ENCODE results near the gene C16orf74.

C16orf74 gene

DNA sequence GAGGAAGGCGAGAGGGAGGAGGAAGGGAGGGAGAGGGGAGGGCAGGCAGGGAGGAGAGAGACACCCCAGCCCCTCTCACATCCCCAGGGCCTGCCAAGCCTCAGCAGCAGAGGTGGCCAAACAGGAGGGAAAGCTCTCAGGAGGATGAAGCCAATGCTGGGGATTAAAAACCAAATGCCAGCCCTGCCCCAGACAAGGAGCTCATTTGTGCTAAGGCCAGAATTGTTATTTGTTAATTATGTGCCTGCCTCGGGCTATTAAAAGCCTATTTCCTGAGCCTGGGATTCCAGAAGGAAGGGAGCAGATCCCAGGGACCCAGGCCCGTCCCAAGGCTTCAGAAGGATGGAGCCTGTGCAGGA lies 34.2 kb downstream of the C16orf74 start:
- no peak for DNase-seq

DNA sequence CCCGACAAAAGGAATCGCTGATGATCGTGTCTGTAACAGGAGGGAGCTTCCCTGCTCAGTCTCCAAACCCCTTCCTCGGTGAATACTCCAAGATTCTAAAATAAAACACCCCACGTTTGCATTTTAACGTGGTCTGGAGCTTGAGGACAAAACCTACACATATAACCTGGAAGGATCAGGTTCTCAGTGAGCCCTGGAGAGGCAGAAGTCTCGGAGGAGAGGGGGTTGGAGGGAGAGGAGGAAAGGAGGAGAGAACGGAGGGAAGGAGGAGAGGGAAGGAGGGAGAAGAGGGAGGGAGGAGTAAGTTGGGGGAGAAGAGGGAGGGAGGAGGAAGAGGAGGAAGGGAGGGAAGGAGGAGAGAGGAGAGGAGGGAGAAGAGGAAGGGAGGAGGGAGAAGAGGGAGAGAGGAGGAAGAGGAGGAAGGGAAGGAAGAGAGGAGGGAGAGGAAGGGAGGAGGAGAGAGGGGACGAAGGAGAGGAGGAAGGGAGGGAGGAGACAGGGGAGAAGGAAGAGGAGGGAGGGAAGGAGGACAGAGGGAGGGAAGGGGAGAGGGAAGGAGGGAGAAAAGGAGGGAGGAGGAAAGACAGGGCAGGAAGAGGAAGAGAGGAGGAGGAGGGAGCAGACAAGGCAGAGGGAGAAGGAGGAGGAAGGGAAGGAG lies 34.7 kb downstream of the C16orf74 start:
- no peak for DNase-seq

DNA sequence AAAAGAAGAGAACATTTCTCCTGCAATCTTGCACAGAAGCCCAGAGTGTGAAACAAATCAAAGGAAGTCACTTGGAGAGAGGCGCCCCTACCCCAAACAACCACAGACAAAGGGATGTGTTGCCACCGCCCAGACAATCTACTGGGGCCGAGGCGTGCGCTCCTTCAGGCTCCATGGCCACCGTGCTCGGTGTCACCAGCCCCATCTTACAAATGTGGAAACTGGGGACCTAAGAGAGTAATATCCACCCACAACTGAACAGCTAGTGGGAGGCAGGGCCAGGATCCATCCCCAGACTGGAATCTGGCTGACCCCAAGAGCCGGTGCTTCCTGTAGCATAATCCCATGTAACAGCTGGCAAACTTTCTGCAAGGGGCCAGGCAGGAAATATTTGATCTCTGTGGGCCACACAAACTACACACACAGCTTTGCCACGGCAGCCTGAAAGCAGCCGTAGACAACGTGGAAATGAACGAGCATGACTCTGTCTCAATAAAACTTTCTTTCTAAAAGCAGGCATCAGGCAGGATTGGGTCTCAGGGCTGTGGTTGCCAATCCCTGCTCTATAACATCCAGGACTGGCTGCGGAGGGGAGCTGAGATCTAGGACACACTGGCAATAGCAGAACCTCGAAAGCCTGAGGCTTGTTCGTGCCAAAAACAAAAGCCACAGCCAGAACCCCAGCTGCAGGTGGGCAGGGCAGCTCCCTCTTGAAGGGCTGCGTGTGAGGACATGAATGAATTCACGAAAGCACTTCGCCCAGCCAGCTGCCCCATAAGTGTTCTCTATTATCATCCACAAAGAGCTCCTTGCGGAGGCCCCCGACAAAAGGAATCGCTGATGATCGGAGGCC lies 35.5 kb downstream of the C16orf74 start:
- no peak for DNase-seq

DNA sequence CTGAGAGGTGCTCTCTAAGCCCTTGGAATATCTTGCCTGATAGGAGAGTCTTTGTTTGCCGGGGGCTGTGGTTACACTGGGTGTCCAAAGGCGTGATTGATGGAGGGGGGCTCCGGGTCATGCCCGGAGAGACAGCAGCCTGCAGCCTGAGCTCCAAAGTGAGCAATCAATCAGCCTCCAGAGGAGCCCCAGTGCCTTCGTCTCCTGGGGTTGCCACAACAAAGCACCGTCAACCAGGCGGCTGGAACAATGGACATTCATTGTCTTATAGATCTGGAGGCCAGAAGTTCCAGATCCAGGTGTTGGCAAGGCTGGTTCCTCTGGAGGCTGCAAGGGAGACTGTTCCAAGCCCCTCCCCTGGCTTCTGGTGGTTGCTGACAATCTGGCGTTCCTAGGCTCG lies 38.1 kb downstream of the C16orf74 start:
- no peak for DNase-seq

DNA sequence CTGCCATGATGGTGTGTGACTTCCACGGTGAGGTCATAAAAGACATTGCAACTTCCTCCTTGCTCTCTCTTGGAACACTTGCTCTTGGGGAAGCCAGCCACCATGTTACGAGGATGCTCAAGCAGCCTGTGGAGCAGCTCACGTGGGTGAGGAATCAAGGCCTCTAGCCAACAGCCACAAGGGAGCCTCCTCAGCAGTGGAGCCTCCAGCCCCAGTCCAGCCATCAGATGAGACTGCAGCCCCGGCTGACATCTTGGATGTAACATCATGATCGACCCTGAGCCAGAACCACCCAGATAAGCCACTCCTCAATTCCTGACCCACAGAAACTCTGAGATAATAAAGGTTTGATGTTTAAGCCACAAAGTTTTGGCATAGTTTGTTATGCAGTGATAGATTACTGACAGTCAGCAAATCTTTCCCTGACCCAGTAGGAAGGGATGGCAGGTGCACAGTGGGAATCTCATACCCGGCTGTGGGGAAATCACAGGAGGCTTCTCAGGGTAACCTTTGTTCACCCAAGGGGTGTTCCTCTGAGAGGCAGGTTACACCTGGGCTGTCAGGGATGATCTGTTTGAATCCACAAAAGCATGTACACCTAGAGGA lies 38.8 kb downstream of the C16orf74 start:
- no peak for DNase-seq

DNA sequence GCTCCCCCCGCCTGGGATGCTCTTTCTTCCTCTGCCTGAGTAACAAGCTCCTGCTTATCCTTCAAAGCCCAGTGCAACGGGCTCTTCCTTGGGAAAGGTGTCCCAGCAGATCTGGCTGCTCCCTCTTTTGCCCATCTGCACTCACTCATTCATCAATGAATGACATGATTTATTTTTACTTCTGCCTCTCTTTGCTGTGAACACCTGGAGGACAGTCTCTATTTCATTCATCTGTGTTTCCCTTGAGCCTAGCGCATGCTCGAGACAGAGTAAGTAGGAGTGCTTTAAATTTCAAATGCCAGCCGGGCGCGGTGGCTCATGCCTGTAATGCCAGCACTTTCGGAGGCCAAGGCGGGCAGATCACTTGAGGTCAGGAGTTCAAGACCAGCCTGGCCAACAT lies 40.2 kb downstream of the C16orf74 start:
- no peak for DNase-seq

DNA sequence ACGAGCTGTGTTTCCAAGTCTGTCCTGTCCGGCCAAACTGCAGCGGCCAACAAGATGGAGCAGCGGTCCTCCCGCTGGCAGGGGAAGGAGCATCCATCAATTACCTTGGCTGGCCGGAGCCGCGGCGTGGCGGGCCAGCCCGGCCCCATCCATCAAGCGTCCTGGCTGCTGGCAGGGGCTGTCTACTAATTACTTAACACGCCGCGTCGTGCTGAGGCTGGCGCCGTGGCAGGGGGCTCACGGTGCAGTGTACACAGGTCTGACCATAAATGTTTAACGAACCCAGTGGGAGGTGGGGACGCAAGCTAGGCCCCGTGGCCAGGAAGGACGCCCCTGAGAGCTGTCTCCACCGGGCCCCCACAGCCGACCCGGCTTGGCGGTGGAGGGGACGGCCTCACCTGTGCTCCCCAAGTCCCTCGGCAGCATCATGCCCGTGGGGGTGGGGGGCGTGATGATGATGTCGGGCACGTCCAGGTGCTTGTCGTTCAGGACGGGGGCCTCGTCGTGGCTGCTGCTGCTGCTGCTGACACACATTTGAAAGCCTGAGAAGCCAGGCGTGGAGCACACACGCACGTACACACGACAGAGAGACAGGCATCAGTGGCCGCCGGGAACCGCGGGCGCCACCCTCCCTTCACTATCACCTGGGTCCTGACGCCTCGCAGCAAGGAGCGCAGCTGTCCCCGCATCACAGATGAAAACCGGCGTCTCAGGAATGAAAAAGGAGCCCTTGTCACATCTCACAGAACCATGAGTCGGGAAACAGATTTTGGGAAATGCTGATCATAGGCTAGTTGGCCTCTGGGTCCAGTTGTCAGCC lies 40.9 kb downstream of the C16orf74 start:
- no peak for DNase-seq

DNA sequence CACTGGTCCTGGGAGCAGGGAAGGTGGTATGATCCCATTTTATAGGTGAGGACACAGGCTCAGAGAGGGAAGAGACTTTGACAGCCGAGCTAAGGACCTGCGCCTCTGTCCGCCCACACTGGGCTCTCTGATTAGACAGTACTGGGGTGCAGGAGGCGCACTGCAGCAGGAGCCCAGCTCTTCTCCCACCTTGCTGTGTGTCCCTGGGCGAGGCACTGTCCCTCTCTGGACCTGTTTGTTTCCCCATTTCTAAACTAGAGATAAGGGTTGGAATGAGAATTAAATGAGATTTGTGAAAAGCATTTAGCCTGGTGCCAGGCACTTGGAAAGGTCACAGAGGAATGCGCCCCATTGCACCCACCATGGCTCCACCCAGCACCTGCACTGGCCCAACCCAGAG lies 42.6 kb downstream of the C16orf74 start:
- no peak for DNase-seq

DNA sequence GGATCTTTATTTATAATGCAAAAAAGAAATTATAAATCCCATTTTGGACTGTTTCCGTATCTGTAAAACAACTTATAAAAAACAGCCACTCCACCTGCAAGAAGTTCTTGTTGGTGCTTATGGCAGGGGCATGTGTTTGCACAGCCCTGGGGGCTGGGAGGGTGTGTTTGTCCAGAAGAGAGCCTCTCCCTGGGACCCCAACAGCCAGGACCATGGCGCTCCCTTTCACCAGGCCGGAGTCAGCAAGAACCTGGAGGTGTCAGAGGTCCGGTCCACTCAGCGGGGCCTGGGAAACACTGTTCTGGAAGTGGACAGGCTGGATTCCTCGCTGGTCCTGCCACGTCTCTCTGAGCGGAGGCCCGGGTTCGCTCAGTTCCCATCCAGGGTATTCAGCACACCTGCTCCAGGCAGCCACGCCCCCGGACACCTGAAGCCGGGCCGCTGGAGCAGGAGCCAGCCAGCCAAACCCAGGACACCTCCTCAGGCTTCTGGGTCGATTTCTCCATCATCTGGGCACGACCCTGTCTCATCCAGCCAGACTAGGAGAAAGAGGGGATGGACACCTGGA lies 43.3 kb downstream of the C16orf74 start:
- DNase-seq = no peak

DNA sequence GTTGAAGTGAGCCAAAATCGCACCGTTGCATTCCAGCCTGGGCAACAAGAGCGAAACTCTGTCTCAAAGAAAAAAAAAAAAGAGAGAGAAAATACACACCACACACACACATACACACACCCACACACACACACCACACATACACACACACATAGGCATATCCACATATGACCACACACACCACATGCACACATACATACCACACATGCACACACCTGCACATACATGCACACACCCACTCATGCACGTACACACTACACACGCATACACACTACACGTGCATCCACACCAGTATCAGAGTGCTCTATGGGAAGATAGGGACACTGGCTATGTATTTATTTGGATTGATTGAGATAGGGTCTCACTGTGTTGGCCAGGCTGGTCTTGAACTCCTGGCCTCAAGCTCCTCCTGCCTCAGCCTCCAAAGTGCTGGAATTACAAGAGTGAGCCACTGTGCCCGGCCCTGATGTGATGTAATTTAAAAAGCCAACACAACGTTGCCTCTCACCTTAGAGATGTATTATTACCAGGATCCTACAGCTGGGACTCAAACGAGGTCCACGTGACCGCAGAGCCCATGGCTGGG lies 44.4 kb downstream of the C16orf74 start:
- DNase-seq = no peak

DNA sequence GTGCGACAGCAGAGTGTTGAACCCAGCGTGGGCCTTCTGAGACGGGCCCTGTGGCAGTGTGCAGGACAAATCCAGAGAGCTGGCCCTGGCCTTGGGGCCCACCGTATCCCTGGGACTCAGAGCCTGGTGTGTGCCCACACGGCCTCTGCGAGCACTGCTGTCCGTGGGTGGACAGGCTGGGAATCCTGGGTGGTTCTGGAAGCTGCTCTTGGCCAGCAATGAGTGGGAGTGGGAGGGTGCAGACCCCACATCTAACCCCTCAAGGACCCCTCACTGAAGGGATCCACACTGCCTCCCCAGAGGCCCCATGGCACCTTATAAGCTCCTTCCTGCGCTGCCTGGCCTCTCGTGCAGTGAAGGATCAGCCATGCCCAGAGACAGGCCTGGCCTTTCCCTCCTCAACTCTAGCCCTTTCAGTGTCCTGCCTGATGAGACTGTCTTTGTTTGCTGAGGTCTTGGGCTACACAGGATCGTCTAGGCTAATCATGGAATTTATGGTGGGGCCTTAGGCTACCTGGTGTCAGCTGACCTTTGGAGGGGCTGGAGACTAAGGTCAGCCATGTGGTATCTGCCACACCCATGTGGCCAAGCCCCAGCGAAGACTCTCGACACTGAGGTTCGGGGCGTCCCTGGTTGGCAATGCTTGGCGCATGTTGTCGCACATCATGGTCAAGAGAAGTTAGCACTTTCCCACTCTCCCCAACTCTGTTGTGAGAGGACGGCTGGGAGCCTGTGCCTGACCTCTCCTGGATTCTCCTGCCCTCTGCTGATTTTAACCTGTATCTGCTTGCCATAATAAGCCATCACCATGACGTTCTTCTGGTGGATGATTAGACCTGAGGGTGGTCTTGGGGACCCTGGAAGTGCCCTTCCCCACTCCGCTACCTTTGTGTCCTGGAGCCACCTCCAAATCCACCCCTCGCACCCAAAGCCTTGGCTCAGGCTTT lies 45.7 kb downstream of the C16orf74 start:
- no peak for DNase-seq

DNA sequence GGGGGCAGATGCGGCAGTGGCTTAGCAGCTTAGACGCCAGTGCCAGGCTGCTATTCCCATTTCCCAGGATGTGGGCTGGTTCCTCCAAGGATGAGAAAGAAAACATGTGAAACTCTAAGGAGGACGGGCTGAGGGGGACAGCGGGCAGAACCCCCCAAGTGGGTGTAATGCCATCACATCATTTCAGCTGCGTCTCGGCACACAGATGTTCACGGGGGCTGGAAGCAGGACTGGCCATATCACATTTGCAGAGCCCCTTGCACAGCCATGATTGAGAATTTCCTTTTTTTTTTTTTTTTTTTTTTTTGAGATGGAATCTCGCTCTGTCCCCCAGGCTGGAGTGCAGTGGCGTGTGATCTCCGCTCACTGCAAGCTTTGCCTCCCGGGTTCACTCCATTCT lies 46.9 kb downstream of the C16orf74 start:
- no peak for DNase-seq

DNA sequence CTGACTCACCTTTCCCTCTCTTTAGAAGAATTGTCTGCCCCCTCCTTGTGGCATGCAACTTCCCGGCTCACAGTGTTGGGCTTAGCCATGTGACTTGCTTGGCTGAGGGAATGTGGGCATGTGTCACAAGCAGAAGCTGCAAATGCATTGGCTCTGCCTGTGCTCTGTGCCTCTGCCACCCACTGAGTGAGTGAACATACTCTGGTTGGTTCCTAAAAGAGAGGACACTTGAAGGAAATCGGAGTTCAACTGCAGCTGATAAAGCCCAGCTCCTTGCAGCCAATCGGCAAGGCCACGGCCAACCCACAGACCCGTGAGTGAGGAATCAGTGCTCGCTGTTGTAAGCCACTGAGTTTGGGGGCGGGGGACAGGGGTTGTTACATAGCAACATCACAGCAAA lies 51.3 kb downstream of the C16orf74 start:
- DNase-seq = no peak

DNA sequence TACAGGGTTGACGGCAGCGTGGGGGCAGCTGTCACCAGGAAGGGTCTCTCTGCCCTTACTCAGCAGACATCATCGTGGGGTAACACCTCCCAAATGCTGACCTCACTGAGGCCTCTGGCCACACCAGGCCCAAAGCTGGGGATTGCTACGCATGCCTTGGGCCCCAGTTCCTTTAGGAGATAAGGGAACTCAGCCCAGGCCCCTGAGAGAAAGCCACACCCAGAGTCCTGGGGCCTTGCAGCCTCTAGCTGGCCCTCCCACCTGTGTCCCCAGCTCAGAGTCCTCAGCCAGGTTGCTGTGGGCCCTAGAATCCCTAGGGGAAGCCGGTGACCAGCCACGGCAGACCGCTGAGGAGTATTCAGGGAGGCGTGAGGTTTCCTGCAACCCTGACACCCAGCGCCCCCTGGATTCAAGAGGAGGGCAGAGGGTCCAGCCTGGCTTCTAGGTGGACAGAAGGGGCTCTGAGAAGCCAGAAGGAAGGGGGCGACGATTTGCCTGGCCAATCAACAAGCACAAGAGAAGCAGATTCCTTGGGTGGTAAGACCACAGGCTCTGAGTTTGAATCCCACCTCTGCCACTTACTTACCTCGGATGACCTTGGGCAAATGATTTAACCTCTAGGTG lies 51.8 kb downstream of the C16orf74 start:
- no peak for DNase-seq

DNA sequence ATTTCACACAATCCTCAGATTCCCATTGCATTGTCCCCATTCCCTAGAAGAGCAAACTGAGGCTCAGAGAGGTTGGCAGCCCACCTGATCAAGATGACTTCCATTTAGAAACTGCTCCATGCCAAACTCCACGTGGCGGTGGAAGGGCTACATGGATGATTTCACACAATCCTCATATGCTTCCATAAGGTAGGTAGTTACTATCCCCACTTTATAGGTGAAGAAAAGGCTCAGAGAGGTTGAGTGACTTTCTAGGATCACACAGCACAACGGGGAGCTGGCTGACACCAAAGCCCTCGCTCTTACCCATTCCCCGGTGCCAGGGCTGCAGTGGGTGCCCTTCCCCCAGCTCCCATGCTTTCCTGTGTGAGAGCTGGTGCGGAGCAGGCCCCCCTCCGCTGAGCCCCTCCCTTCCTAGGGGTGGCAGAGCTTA lies 52.4 kb downstream of the C16orf74 start:
- no peak for DNase-seq

DNA sequence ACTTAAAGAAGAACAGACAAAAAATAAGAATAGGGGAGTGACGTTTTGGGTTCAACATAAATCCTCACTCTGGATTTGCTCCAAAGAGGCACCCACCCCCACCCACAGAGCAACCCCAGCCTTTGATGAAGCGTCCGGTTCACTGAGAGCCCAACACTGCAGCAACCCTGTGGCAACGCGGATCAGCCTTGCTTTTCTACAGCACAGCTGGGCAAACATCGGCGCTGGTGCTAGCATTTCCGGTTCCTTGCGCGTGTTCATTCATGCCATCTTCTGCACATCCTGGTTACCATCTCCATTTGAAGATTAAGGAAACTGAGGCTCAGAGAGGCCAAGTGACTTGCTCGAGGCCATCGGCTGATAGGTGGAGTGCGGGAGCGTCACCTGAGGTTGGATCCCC lies 53.5 kb downstream of the C16orf74 start:
- no peak for DNase-seq

DNA sequence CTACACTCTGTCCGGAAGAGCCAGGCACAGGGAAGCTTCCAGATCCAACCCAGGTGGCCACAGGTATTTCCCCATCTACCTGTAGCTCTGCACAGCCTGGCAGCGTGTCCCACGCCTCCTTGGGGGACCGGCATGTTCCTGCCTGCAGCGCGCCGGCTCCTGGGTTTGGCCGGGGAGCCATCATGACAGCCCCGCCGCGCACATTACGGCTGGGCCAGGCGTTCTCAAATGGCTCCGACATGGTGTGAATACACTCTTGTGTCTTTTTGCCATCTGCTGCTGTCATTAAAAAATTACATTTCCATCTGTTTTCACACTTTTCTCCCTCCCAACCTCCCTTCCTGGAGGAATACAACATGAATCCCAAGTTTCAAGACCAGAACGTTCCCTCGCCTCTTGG lies 54.1 kb downstream of the C16orf74 start:
- DNase-seq = no peak

DNA sequence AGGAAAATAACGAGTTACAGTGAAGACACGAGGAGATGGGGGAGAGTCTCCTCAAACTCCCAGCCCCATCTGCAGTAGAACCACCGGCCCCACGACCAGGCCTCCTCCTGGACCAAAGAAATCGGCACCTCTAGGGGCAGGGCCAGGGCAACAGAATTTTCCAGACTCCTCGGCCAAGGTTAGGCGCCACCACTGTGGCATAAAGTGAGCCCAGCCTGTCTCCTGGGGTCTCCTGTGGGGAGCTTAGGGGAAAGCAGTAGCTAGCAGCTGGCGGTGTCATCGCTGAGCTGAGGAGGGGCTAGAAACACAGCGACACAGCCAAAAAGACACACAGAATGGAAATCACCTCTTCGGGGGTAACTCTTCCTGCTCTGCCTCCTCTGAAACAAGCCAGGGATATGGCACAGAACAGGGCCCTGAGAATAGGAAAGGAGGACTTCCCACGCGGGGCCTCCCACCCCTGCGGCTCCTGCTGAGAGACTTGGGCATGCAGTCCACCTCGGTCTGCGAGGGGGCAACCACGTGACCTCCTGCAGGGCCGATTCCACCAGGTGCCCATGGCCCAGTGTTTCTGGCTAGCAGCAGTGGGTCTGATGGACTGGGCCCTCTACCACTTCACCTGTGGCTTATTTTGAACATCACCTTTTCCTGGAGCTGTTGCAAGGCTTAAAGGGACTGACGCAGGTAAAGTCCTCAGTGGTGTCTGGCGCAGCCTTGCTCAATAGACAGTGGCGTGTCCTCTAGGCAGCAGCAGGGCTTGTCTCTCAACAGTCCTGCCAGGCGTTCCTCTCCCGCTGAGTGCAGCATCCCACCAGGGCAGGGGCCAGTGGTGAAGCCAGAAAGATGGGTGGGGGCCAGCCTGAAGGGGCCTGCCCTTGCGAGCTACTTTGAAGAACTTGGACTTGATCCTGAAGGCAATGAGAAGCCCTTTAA lies 55.4 kb downstream of the C16orf74 start:
- no peak for DNase-seq

DNA sequence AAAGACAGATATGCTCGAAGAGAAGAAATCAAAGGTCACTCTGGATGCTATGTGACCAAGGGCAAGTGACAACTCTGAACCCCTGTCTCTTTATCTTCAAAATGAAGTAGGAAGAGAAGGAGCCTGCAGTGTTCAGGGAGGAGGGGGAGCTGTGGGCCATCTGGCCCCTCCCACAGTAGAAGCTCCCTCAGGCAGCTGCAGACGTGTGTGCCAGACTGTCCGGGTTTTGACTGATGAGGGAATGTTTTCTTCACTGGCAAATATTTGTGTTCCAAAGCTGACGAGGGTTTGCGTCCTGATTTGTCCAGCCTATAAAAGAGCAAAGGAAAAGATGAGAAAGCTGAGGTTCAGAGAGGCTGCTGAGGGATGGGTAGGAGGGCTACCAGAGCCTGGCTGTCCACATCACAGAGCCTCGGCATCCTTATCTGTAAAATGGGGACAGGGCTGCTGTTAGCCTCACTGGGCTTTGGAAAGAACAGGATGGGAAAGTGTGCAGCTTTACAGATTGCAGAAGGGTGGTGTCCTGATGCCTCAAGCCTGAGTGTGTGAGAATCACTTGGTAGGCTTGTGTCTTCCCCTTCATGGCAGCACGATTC lies 60.3 kb downstream of the C16orf74 start:
- no peak for DNase-seq

All from T-helper 9 cell (primary cell).